Ramos (cell line): ENCODE data around the gene LMLN.
"Not testable (repeated sequence)": the region's sequence is repeated elsewhere in the genome, so short reads cannot be mapped to it uniquely, and the experiment has no call there.

Experiments used
- in situ Hi-C: fragments of 300-500 bp; cut with MboI; formaldehyde crosslinking; loops from one replicate; pipeline ENCODE4 v1.14.3; 2022; ENCODE audit warnings: low sequenced_read_pairs; ENCODE audit not compliant: unreplicated experiment

Gene LMLN

DNA sequence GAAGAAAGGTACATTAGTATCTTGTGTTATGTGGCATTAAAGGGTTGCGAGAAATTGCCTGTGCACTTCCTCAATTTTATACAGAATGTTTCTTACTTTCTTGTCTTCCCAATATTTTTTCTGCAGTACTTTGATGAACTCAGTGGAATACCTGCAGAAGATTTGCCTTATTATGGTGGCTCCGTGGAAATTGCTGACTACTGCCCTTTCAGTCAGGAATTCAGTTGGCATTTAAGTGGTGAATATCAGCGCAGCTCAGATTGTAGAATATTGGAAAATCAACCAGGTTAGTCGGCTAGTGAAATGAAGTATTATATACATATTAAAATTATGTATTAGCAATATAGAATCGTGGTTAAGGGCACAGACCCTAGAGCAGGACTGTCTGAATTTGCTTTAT, 61.3 kb downstream of the LMLN start:
- in situ Hi-C loops: no loop called here

DNA sequence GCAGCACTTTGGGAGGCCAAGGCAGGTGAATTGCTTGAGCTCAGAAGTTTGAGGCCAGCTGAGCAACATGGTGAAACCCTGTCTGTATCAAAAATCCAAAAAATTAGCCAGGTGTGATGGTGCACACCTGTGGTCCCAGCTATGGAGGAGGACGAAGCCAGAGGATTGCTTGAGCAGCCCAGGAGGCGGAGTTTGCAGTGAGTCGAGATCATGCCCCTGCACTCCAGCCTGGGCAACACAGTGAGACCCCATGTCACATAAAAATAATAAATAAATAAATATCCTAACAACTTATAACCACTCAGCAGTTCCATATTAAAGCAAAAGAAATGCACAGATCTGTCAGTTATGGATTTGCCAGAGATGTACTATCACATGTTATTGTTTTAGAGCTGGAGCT, 62.6 kb downstream of the LMLN start:
- in situ Hi-C loops: no loop called here

DNA sequence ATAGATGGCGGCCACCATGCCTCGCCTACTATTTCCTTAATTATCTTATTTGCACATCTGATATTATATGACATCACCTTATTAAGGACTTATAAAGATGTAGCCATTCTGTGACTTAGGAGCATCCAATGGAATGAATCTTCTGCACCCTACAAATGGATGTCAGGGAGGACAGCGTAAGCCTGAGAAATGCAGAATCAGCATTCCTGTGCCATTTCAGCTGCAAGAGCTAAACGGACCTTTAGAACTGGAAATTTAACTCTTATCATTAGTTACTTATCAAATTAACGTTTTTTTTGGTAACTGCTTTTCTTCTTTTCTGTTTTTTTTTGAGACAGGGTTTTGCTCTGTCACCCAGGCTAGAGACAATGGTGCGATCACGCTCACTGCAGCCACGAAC, 65.6 kb downstream of the LMLN start:
- in situ Hi-C loops: no loop called here

DNA sequence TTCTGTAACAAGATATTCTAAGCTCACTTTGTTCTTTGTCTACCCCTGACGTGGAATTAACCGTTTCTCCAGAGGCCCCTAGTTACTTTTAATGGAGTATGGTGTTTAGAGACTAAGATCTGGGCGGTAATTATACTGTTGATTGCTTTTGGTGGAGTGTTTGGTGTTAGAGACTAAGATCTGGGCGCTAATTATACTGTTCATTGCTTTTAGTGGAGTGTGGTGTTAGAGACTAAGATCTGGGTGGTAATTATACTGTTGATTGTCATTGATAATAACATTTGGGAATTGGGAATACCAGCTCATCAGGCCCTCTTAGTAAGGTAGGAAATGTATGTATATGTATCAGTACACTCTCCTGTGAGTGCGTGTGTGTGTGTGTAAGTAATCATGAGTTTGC, 66.6 kb downstream of the LMLN start:
- in situ Hi-C loops: no loop called here

DNA sequence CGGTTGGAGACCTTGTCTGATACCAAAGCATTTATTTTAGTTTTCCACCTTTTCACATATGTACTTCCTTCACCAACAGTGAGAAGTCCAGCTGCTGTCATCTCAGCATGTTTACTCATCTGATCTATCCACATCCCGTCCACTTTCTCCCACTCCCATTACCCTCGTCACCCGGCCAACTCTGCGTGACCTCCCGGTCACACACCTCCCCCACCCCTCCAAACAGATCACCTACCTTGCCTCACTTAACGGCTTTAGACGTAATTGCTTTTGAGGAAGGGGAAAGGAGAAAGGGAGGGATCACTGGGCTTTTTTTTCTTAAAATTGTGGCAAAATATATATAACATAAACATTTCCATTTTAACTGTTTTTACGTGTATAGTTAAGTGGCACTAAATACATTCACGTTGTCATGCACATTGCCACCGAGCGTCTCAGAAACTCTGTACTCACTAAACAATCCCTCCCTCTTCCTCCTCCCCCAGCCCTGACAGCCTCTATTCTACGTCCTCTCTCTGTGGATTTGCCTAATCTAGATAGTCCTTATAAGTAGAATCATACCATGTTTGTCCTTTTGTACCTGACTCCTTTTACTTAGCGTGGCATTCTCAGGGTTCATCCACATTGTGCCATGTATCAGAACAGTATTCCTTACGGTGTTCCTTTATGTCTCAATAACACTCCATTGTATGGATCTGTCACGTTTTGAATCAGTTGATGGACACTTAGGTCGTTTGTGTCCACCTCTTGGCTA, 67.2 kb downstream of the LMLN start:
- in situ Hi-C loops: no loop called here

DNA sequence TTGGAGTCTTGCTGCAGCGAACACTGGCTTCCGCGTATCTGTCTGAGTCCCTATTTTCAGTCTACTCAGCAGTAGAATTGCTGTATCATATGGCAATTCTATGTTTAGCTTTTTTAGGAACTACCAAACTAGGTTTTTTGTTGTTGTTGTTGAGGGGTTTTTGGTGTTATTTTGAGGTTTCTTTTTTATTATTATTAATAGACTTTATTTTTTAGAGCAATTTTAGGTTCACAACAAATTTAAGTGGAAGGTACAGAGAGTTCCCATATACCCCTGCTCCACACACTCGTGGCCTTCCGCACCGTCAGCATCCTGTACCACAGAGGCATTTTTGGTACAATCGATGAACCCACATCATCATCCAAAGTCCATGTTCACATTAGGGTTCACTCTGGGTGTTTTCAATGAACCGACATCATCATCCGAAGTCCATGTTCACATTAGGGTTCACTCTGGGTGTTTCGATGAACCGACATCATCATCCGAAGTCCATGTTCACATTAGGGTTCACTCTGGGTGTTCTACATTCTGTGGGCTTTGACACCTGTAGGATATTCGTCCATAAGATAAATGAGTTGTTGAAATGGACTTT, 67.9 kb downstream of the LMLN start:
- in situ Hi-C loops: no loop called here

DNA sequence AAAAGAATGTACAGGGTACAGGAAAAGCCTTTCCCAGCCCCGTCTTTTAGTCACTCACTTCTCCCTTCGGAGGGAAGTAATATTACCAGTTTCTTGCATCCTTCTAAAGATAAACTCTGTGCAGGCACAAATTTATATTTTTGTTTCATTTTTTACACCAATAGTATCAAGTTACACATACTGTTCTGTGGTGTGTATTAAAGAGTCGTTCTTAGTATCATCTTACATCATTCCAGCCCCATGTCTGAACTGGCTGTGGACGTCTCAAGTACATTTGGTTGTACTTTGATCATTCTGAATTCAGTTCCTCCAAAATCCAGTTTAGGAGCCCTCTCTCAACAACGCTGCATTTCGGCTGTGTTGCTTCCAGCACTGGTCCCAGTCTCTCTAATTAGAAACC, 68.7 kb downstream of the LMLN start:
- in situ Hi-C loops: no loop called here

DNA sequence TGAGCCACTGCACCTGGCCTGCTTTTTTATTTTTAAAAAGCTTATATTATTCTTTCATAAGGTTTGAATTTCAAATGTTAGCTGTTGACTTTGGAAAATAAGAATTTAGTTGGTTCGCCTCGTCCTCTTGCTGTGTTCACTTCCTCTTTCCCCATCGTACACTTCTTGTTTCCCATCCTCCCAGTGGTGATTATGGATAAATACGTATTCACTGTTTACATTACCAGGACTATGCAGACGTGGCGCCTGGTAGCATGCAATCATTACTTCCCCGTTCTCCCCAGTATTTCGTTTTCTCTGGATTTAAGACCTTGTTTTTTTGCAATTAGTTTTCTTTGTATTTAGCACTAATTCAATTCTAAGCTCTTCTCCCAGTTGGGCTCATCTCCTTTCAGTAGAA, 70.1 kb downstream of the LMLN start:
- in situ Hi-C loops: no loop called here

DNA sequence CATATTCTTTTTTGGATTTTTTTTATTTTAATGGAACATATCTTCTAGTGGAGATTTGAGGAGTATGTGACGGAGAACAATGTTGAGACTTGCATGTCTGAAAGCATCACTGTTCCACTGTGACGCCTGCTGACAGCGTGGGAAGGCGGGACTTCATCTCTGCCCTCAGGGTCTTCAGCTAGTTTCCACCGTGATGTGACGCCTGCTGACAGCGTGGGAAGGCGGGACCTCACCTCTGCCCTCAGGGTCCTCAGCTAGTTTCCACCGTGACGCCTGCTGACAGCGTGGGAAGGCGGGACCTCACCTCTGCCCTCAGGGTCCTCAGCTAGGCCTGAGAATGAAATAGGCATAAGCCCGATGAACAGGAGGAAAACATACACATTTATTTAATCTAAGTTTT, 70.7 kb downstream of the LMLN start:
- in situ Hi-C loops: no loop called here

DNA sequence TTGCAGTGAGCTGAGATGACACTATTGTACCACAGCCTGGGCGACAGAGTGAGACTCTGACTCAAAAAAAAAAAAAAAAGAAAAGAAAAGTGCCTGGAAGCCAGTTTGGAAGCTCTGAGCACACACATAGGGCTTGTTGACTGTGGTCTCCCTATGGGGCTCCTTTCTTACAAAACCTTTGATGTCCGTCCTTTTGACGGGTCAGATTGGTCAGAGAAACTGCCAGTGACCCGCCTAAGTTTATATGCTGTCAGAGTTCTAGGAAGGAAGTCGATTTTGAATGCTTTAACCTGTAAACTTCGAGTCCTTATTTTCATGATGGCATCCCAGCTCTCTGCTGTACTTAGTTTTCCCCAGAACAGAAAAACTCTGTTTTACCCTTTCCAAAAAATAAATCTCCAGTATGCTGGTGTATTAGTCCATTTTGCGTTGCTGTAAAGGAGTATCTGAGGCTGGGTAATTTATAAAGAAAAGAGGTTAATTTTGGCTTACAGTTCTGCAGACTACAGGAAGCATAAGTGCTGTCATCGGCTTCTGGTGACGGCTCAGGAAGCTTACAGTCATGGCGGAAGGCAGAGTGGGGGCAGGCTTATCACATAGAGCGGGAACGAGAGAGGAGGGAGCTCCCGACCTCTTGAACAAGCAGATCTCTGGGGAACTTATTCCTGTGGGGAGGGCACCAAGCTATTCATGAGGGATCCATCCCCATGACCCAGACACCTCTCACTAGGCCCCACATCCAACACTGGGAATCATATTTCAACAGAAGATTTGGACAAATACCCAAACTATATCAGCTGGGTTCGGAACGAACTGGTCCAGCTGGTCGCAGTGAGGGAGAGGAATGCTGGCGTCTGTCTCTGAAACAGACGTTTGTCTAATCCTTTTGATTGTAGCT, 72.3 kb downstream of the LMLN start:
- in situ Hi-C loops: no loop called here

DNA sequence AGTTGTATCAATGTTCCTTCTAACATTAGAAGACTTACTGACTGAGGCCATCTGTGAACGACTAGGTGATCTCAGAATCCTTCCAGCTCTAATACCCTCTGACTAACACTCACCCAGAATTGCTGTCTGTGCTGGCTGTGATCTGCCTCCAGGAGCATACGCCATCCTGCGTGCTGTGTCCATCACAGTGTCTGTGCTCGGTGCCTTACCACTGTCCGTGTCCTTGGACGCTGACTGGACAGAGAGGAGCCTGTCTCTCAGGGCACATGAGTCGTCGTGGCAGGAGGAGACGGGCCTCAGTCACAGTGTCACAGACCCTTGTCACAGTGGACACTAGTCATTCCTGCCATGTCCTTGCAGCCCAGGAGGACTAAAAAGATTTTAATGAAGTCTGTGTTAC, 83.1 kb downstream of the LMLN start:
- in situ Hi-C loops: no loop called here

DNA sequence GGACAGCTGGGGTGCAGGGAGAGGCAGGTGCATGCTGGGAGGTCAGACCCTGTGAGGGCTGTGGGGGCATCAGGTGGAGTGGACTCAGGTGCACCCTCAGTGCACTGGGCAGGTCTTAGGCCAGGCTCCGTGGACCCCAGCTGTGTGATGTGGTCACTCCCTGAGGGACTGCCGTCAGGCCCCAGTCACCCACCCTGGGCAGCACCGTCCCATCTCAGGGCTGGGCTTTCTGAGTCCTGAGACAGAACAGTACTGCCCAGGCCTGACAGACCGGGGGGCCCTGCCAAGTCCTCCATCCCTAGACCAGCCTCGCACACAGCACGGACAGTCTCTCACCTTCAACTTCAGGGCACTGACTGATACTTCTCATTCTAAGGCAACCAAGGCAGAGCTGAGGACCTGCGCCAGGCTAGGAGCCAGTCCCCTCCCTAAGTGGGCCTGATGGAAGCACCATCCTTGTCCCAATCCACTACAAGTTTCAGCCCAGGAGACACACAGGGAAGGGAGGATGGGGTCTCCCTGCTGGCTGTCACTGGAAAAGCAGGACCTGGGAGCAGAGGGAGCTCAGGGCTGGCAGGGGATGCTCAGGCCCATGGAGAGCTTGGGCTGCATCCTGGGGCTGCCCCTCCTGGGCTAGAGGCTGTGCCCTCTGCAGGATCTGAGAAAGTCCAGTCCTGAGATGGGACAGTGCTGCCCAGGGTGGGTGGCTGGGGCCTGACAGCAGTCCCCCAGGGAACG, 86.3 kb downstream of the LMLN start:
- in situ Hi-C loops: no loop called here

DNA sequence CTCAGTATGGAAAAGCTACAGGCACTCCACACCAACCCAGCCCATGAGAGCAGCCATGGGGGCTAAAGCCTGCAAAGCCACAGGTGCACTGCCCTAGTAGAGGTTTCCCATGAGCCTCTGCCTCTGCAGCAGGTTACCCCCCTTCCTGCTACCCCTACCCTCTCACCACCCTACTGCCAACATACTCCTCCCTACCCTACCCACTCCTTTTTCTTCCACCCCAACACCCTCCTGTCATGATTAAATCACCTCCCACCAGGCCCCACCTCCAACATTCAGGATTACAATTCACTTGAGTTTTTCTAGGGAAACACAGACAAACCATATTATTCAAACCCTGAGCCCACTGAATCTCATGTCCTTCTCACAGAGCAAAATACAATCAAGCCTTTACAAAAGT, 88.4 kb downstream of the LMLN start:
- in situ Hi-C loops: no loop called here

DNA sequence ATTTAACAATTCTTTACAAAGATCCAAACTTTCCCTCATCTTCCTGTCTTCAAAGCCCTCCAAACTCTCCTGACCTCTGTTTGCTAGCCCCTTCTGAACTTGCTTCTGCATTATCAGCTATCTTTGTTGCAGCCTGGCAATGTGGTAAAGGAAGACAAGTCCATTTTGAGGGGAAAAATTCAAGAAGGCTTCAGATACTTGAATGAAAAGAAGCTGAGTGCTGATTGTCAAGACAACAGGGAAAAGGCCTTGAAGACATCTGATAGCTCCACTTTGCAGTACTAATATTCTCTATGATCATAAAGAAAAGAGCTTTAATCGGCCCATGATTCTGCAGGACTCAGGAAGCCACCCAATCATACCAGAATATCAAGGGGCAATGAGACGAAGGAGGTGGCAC, 91.8 kb downstream of the LMLN start:
- in situ Hi-C loops: no loop called here

DNA sequence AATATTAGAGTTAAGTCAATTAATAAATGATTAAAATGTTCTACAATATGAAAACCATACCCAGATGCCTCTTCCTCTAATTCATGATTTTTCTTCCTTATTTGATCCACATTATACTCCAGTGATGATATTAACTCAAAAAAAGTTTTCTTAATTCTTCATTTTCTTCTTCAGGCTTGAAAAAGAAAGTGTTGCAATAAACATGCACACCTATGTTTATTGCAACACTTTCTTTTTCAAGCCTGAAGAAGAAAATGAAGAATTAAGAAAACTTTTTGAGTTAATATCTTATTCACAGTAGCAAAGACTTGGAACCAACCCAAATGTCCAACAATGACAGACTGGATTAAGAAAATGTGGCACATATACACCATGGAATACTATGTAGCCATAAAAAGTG, 93.4 kb downstream of the LMLN start:
- in situ Hi-C loops: not testable (repeated sequence)

DNA sequence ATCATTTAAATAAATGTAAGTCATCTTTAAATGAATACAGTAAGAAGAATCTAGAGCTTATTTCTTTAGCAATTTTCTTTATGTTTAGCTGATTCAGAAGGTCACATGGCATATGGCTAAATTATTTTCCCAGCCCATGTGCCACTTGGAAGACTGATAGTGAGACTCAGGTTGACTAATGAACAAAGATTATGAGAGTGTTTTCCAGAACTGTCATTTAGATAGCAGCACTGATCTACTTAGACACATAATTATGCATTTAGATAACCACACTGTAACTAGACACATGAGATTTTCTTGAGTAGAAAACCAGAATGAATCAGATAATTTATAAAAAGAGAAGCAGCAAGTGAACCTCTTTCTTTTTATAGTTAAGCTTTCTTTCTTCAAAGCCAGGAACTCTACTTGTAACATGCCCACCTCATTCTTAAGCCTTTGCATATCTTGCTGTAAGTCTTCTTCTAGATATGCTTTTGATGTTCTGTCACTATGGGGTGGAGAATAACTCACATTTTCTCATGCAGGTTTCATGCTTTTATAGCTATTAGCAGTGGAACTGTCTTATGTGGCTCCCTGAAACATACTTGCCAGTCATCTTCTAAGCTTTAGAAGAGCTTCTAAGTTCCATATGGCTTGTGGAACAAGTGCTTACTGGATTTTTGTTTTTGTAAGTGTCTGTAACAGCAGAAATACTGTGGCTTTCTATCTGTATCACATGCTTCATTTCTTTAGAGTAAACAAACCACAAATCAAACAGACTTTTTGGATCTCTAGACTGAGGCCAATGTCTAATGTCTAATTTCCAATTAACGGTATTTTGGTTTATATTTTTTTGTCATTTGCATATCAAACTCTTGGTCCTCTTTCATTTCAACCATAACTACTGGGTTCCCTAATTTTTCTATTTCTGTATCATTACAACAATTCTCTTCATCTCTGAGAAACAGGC, 101.4 kb downstream of the LMLN start:
- in situ Hi-C loops: no loop called here

DNA sequence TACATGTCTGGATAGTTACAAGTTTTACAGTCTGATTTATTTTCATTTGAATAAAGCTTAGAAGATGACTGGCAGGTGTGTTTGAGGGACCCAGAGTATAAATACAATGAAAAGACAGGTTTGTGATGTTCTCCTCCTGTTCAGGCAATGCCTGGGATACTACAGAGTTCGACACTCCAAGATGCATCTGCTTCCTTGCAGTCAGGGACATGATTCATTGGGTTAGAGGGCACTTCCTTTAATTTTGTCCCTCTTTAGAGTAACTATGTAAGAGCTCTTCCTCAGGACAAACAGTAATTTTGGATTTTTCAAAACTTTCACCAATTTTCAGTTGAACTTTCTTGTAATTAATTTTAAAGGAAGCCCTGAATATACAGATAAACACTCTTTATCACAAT, 102.0 kb downstream of the LMLN start:
- in situ Hi-C loops: no loop called here

DNA sequence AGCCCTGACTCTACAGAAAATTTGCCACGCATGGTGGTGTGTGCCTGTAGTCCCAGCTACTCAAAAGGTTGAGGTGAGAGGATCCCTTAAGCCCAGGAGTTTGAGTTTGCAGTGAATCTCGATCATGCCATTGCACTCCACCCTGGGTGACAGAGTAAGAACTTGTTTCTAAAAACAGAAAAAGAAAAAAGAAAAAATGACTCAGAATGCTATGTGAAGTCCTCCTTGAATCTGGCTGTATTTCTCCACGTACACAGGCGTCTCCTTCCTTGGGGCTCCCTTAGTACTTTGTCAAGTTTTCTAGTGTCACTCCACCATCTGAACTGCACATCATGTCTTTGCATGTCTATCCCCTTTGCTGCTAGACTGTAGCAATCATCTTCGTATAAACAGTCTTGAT, 104.4 kb downstream of the LMLN start:
- in situ Hi-C loops: no loop called here

DNA sequence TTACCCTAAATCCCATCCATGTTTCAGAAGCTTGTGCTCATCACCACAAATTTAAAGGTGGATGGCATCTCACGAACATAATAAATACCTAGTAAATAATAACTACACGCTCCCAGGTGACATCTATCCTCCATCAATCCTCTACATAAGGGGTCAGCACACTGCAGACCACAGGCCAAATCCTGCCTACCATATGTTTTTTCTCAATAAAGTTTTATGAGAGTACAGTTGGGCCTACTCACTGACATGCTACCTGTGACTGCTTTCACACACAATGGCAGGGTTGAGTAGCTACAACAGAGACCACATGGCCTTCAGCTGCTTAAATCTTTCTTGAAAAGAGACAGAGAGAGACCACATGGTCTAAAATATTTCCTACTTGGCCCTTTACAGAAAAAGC, 105.9 kb downstream of the LMLN start:
- in situ Hi-C loops: no loop called here

DNA sequence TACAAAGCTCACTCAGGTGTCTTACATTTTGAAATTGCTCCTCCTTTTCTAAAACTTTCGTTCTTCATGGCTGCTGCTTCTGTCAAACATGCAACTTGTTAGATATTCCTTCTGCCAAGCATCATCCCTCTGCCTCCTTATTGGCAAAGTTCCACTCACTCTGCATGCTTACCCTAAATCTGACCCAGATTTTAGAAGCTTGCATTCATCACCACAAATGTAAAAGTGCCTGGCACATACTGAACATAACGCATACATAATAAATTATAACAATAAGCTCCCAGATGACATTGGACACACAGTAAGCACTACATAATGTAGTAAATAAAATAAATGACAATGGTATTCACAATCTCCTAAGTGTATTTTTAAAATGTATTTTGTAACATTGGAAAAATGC, 107.4 kb downstream of the LMLN start:
- in situ Hi-C loops: no loop called here
